CD4-positive, alpha-beta T cell treated with Interleukin-17A for 4 hours (primary cell): ENCODE data around the gene SFXN4.
"Not testable (repeated sequence)": the region's sequence is repeated elsewhere in the genome, so short reads cannot be mapped to it uniquely, and the experiment has no call there.

Experiments used
- DNase-seq: peaks from one replicate; pipeline ENCODE4 v3.0.0-alpha.2; 2020; ENCODE audit warnings: mixed read lengths

Gene SFXN4

DNA sequence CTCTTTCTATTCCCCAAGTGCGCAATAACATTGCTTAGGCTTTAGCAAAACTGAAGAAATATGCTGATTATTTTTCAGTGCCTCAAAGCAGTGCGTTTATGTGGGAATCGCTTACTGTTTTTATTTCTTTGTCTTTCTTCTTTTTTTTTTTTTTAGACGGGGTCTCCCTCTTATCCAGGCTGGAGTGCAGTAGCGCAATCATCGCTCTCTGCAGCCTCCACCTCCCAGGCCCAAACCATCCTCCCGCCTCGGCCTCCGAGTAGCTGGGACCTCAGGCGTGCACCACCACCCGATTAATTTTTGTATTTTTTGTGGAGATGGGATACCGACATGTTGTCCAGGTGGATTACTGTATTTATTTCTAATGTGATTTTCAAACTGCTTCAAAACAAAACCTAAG is 60.4 kb downstream of the SFXN4 start:
- no peak for DNase-seq

DNA sequence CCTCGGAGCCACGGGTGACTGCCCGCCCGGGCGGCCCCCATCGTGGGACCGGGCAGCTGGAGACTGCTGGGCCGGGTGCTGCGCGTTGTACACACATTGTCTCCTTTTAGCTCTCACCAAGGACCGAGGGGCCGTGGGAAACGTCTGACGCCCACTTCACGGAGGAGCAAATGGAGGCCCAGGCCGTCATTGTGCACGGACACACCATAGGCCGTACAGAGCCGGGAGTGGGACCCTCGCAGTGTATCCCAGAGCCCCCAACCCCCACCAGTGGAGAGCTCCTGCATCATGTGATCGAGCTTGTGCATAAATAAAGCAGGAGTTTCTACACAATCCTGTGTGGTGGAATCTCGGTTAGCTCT is 60.9 kb downstream of the SFXN4 start:
- DNase-seq = no peak

DNA sequence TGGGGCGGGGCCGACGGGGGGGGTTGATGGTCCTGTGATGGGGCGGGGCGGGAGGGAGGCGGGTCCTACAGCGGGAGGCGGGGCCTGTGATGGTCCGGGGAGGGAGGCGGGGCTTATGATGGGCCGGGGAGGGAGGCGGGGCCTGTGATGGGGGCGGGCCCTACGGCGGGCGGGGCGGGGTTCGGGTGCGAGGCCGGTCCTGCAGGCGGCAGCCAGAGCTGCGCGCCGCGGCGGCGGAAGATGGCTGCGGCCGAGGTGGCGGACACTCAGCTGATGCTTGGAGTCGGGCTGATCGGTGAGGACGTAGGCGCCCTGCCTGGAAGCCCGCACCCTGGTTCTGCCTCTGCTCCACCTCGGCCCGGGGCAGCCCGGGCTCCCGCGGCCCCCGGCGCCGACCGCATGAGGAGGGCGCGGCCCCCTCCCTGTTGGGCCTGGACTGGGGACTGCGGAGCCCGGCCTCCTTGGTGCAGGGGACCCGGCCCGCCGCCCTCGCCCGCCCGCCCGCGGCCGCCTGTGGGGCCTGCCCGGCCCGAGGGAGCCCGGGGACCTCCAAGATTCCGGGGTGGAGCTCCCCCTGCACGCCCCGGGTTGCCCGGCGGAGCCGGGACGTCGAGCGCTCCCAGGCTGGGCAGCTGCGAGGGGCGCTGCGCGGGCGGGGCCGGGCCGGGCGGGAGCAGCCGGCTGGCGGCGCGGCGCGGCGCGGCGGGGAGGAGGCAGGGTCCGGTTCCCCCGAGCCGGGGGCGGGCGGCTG is 61.4 kb downstream of the SFXN4 start, which contains the start of gene DENND10:
DENND10 (plus strand) TSS at position 211 of the 751 bp plus-strand sequence; CDS start at position 241, 30 bp downstream.
- DNase-seq = peak; percentile 89

DNA sequence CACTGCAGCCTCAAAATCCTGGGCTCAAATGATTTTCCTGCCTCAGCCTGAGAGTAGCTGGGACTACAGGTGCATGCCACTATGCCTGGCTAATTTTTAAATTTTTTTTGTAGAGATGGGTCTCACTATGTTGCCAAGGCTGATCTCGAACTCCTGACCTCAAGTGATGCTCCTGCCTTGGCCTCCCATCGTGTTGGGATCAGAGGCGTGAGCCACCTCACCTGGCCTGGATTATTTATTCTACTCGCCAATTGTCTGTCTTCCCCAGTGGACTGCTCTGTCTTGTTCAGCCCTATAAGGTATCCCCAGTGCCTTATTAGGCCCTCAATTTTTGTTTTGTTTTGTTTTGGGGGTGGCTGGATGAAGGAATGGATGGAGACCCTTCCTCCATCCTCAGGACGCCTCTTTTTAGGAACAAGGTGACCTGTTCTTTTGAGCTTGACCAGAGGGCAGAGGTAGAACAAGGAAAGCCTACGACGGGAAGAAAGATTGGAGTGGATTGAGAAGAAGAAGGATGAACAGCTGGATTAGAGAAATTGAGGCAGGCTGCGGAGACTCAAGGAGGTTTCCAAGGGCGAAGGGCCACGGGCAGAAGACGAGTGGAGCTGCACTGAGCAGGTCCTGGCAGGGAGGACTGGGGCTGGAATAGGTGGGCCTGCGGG is 62.1 kb downstream of the SFXN4 start:
- DNase-seq = no peak

DNA sequence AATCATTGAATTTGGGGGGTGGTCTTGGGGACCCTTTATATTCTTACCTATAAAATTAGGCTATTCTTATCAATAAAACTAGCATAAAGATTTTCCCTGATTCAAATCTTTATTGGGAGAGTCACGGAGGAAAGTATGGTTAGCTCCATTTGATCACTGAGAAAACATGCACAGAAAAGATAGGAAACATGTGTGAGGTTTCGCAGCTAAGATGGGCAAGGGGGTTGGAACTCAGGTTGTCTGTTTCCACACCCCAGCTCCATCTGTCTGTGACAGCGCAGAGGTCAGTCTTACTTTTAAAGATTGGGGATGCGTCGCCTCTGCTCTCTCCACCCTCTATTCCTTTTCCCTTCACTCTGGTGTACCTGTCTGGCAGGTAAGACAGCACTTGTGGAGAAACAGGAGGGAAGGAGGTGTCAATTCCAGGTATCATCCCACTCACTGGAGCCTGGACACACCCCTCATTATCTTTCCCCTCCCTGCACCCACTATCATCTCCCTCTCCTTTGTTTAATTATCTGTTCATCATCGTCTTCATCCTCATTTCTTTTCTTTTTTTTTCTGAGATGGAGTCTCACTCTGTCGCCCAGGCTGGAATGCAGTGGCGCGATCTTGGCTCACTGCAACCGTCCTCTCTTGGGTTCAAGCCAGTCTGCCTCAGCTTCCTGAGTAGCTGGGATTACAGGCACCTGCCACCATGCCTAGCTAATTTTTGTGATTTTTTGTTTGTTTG is 64.0 kb downstream of the SFXN4 start:
- DNase-seq = no peak

DNA sequence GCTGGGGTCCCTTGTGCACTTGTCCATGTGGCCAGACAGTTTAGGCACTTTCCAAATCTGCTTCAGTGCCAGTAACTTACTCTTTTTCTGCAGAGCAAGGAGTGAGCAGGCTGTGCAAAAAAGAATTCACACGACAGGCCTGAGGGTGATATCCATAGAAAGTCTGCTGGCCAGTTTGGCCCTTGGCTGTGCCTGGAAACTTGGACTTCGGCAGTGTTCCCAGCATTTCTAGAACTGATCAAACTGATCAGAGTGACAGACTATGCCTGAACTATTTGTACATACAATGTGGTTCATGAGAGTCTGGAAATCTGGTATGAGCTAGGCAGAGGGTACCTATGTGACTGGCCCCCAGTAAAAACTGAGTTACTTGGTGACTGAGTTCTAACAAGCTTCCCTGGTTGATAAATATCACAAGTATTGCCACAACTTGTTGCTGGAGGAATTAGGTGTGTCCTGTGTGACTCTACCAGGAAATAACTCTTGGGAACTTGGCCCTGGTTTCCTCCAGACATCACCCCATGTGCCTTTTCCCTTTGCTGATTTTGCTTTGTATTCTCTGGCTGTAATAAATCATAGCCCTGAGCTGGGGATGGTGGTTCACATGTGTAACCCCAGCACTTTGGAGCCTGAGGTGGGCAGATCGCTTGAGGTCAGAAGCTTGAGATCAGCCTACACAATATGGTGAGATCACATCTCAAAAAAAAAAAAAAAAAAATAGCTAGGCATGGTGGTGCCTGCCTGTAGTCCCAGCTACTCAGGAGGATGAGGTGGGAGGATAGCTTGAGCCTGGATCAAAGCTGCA is 64.9 kb downstream of the SFXN4 start:
- DNase-seq = no peak

DNA sequence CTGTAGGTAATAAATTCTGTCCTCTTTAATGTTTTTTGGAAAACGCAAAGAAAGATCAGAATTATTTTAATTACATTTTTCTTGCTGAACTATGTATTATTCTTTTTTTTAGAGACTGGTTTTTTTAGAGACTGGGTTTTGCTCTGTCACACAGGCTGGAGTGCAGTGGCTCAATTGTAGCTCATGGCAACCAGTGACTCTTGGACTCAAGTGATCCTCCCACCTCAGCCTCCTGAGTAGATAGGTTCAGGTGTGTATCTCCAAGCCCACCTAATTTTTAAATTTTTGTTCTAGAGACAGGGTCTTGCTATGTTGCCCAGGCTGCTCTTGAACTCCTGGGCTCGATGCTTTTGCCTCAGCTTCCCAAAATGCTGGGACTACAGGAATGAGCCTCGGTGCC is 66.9 kb downstream of the SFXN4 start:
- DNase-seq = no peak

DNA sequence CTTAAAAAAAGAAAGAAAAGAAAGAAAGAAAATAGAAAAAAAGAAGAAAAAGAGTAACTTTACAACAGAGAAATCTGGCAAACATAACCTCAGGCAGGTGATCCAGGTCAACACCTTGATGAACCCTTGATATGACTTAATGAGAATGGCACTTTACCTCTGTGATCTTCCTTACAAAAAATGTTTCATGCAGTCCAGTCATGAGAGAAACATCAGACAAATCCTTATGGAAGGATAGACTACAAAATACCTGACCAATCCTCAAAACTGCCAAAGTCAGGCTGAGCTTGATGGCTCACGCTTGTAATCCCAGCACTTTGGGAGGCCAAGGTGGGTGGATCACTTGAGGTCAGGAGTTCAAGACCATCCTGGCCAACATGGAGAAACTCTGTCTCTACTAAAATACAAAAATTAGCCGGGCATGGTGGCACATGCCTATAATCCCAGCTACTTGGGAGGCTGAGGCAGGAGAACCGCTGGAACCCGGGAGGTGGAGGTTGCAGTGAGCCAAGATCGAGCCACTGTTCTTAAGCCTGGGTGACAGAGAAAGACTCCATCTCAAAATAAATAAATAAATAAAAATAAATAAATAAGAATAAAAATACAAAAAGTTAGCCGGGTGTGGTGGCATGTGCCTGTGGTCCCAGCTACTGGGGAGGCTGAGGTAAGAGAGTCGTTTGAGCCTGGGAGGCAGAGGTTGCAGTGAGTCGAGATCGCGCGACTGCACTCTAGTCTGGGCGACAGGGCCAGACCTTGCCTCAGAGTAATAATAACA is 68.7 kb downstream of the SFXN4 start:
- DNase-seq = not testable (repeated sequence)

DNA sequence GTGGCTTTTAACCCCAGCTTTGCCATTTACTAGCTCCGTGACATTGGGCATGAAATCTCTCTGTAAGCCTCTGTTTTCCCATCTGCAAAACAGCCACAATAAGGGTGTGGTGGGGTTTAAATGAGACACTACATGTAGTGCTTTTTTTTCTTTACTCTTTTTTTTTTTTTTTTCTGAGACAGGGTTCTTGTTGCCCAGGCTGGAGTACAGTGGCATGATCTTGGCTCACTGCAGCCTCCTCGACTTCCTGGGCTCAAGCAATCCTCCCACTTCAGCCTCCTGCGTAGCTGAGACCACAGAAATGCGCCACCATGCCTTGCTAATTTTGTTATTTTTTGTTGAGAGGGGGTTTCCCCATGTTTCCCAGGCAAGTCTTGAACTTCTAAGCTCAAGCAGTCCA is 69.9 kb downstream of the SFXN4 start:
- peak; percentile 22 for DNase-seq

DNA sequence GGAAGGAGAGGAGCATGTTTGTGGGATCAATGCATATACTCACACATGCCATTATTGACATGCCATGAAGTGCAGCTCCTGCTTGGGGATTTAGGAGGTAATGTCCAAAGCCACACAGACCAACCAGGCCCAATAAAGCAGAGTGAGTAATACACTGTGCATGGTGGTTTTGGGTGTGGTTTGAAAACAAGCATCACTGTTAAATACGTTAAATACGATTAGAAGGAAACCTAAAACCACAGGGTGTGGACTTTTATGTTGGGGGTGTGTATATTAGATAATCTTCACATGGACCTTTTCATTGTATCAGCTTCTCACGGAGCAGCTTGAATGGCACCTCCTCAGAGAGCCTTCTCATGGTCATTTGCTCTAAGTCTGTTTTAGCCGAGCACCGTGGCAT is 74.5 kb downstream of the SFXN4 start:
- DNase-seq = peak; percentile 57
